ENCODE results near the gene UGT1A3.

DNA sequence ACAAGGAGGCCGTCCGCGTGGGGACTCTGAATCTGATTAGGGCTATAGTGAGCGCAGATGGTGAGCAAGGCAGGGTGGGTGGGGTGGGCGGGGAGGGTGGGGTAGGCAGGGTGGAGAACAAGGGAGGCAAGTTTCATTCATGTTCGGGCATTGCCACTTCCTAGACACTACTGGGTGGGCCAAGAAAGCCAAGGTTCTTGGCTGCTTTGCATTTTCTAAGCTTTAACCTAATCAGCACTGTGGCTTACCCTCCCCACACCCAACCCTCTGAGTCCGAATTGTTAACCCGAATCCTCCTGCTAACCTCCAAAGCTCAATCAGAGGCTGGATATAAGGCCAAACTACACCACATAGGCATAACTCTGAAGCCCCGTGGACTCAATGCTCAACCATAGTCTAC, 67.4 kb downstream of the UGT1A3 start:
- TF ChIP-seq, protein P1, sequence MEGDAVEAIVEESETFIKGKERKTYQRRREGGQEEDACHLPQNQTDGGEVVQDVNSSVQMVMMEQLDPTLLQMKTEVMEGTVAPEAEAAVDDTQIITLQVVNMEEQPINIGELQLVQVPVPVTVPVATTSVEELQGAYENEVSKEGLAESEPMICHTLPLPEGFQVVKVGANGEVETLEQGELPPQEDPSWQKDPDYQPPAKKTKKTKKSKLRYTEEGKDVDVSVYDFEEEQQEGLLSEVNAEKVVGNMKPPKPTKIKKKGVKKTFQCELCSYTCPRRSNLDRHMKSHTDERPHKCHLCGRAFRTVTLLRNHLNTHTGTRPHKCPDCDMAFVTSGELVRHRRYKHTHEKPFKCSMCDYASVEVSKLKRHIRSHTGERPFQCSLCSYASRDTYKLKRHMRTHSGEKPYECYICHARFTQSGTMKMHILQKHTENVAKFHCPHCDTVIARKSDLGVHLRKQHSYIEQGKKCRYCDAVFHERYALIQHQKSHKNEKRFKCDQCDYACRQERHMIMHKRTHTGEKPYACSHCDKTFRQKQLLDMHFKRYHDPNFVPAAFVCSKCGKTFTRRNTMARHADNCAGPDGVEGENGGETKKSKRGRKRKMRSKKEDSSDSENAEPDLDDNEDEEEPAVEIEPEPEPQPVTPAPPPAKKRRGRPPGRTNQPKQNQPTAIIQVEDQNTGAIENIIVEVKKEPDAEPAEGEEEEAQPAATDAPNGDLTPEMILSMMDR (IDR thresholded peaks at IDR 0.05), result no peak
- no peak for TF ChIP-seq POLR2A (IDR thresholded peaks at IDR 0.05)
